Iris pigment epithelial cell (primary cell): ENCODE measurements around the gene SMIM14.
"Not testable (repeated sequence)": the region's sequence is repeated elsewhere in the genome, so short reads cannot be mapped to it uniquely, and the experiment has no call there.

Experiments
- DNase-seq: peaks from one replicate; pipeline ENCODE4 v3.0.0-alpha.2; 2011; ENCODE audit warnings: low read depth

Gene SMIM14

DNA sequence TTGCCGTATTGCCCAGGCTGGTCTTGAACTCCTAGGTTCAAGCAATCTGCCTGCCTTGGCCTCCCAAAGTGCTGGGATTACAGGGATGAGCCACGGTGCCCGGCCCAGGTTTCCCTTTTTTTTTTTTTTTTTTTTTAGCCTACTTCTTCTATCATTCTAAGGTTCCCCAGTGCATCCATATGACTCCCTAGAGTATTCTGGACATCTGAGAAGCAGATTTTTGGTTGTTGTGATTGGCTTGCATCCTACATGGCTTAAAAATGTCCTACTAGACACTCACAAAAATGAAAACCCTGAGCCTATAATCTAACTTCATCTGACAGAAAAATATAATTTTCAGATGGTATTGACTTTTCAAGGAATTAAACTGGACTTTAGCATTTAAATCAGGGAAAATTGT, 41.7 kb downstream of the SMIM14 start:
- no peak for DNase-seq

DNA sequence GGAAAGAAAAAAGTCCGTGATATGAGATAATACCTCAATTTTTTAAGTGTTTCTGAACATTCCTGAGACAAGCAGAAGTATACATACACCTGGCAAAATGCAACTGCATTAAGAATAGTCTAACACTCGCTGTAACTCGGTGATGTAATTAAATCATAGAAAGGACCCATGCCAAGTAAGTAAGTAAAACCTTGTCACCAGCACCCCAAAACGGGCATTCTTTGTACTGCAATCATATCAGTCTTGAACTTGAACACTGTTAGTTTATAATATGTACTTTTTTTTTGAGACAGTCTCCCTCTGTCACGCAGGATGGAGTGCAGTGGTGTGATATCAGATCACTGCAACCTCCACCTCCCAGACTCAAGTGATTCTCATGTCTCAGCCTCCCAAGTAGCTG, 47.4 kb downstream of the SMIM14 start:
- DNase-seq, result no peak

DNA sequence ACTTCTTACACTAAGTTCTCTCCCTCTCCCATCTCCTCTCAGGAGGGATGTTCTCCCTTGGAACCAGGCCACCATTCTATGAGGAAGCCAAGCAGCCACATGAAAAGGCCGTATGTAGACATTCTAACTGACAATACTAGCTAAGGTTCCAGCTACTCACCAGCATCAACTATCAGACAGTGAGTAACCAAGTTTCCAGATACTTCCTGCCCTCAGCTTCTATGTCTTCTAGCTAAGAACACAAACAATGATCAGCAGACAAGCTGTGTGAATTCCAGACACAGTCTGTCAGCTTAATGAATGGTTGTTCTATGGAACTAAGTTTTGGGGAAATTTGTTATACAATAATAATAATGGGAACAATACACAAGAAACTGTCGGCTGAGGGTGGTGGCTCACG, 50.8 kb downstream of the SMIM14 start:
- DNase-seq, result peak; percentile 95

DNA sequence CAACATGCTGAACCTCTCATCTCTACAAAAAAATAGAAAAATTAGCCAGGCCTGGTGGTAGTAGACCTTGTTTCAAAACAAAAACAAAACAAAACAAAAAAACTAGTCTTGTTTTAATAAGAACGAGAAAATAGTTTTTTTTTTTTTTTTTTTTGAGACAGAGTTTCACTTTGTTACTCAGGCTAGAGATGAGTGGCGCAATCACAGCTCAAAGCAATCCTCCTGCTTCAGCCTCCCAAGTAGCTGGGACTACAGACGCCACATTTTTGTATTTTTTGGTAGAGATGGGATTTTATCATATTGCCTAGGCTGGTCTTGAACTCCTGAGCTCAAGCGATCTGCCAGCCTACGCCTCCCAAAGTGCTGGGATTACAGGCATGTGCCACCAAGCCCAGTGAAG, 63.7 kb downstream of the SMIM14 start:
- peak; percentile 29 for DNase-seq

DNA sequence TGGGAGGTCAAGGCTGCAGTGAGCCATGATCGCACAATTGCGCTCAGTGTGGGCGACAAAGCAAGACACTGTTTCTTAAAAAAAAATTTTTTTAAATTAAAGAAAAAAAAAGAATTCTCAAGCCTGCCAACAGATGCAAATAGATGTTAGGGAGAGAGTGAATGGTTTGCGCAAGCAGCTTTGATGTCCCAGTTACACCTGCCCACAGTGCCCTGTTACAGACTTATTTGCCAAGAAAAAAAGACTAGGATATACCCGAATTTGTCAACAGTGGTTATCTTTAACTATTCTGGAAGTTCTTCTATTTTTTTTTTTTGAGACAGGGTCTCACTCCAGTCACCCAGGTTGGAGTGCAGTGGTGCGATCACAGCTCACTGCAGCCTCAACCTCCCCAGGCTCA, 67.2 kb downstream of the SMIM14 start:
- no peak for DNase-seq

DNA sequence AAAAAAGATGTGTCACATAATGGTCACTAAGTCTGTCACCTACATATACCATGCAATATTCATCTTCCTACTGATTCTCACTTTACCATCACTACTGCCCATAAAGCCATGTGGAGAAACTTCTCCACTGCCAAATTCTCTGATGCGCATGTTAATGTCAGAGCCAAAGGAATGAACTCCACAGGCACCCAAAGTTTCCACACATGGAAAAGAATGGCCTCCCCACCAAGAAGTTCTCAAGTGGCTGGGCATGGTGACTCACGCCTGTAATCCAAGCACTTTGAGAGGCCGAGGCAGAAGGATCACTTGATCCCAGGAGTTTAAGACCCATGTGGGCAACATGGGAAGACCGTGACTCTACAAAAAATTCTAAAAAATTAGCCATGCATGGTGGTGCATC, 67.6 kb downstream of the SMIM14 start:
- DNase-seq, result peak; percentile 41

DNA sequence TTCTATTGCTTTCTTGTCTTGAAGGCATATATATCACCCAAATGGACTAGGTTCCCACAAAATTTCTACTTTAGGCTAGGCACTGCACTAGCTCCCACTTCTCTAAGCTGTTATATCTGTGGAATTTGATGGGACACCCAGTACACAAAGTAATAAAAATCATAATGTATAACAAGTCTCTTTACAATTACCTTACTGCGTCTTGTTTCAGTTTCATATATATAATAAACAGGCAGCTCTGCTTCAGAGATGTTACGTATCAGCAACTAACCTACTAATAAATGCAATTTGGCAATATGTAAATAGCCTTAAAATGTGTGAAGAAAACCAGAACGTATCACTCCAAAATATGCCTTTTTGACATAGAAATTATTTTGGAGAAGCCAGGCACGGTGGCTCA, 69.5 kb downstream of the SMIM14 start:
- no peak for DNase-seq

DNA sequence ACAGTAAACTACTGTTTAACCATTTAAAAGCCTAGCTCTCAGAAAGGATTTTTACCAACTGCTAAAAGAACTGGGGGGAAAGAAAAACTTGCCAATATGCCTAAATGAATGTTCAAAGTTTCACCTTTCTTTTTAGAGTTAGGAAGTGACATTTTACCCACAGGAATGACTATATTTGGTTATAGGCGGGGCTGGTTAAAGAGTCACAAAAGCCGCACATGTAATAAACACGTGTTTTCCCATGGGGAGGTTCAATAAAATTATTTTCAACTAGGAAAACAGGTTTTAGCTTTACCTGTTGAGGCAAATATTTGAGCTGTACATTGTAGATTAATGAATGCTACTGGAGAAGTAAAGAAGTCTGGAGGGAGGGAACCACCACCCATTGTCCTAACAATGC, 69.9 kb downstream of the SMIM14 start:
- no peak for DNase-seq

DNA sequence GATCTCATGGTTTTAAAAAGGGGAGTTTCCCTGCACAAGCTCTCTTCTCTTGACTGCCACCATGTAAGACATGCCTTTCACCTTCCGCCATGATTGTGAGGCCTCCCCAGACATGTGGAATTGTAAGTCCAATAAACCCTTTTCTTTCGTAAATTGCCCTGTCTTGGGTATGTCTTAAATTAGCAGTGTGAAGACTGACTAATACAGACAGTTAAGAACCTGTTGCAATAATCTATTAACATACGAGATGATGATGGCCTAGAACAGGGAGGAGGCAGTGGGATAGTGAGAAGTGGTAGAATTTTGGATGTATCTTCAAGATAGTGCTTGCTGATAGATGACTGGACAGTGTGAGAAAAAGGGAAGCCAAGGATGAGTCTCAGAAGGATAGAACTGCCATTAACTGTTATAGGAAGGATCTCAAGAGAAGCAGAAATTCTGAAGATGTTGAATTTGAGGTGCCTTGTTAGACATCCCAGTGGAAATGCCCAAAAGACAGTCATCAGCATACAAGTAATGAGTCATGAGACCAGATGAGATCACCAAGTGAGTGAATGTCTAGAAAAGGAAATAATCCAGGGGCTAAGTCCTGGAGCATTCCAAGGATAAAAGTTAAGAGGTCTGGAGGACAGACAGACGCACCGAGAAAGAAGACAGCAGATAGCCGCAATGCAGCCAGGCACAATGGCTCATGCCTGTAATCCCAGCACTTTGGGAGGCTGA, 72.6 kb downstream of the SMIM14 start:
- peak; percentile 93 for DNase-seq

DNA sequence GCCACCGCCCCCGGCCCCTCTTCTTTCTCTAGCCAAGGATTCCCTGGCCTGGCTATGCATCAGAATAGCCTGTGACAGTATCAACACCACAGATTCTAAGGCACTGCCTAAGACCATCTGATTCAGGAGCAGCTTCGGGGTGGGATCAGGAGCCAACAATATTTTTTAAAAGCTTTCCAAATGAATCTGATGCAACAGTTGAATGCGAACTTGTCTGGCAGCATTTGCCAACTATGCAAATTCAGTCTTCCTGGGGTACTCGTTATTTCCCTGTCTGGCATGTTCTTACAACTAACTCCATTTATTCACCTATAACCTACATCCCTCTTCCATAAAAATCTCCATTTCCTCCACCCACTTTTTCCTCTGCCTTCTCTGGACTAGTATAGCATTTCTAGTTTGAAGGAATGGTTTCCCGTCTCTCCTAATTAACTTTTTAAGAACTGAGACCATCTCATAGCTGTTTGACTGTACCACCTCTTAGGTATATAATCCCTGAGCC, 75.3 kb downstream of the SMIM14 start:
- no peak for DNase-seq

DNA sequence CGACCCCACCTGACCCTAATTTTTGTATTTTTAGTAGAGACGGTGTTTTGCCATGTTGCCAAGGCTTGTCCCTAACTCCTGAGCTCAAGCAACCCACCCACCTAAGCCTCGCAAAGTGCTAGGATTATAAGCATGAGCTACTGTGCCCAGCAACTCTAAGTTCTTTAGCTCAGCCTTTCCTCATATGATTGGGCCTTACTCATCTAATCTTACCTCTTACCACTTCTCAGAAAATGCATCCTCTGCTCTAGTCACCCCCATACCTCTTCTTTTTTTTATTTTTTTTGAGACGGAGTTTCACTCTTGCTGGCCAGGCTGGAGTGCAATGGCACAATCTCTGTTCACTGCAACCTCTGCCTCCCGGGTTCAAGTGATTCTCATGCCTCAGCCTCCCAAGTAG, 75.9 kb downstream of the SMIM14 start:
- DNase-seq, result no peak

DNA sequence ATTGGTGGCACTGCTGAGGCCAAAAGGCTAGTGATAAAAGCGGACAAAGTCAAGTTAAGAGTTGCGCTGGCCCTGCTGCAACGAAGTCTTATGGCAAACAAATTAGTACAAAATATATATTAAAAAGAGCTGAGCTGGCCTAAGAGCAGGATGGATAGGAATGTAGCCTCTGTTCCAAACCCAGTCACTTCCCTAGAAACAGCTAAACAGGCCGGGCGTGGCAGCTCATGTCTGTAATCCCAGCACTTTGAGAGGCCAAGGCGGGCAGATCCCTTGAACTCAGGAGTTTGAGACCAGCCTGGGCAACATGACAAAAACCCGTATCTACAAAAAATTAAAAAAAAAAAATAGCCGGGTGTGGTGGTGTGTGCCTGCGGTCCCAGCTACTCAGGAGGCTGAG, 79.0 kb downstream of the SMIM14 start:
- DNase-seq, result peak; percentile 6

DNA sequence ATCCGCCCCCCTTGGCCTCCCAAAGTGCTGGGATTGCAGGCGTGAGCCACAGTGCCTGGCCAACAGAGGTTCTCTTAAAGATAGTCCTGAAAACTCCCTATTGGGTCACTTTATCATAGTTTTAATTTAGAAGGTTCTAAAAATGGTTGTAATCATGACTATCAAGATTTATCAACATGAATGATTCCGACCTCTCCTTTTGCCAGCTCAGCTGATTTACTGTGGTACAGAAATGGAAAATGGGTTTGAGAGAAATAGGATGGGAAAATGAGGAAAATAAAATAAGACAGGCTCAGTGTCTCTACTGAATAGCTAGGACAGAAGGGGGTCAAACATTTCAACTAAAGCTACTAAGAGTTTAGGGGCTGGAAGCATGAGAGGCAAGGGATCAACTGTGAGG, 83.2 kb downstream of the SMIM14 start:
- DNase-seq, result no peak

DNA sequence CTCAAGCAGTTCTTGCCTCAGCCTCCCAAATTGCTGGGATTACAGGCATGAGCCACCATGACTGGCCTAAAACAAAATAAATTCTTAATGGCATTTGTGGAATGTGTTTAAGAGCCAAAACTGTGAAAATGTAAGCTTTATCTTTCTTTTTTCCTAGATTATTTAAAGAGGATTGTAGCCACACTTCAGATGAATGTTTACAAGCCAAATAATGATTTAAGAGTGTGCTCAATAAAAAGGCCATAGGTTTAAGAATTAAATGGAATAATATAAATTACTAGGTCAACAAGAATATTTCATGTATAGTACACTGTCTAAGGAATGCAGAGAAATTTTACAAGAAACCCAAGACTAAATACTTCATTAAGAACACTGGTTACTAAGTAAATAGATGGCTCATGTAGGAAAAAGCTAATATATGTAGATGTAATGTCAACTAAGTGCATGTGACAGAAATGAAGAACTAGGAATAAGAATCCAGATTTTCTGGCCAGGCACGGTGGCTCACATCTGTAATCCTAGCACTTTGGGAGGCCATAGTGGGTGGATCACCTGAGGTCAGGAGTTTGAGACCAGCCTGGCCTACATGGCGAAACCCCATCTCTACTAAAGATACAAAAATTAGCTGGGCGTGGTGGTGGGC, 90.1 kb downstream of the SMIM14 start:
- peak; percentile 28 for DNase-seq

DNA sequence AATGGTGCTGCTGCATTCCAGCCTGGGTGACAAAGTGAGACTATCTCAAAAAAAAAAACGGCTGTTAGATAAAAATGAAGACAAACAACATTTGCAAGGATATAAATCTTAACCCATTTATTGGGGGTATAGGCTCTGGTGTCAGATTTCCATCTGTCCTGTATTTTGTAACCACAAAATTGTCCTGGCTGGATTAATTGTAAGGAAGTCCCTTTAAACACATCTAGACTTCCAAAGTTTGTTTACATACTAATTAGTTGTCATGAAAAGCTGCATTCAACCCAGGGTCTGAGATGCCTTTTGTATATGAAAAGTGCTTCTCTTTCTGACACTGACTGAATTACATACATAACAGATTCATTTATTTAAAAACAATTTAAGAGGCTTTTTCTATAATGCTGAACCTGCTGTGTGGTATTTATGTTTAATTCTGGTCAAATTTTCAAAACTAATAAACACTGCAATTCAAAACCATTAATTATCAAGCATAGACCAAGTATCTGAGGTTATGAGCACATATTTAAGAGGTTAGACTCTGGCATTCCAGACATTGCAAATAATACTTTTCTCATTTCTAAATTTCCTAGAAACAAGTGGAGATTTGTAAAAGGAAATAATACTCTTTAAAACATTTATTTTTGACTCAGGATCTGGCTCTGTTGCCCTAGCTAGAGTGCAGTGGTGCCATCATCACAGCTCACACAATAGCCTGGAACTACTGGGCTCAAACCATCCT, 93.9 kb downstream of the SMIM14 start:
- peak; percentile 34 for DNase-seq

DNA sequence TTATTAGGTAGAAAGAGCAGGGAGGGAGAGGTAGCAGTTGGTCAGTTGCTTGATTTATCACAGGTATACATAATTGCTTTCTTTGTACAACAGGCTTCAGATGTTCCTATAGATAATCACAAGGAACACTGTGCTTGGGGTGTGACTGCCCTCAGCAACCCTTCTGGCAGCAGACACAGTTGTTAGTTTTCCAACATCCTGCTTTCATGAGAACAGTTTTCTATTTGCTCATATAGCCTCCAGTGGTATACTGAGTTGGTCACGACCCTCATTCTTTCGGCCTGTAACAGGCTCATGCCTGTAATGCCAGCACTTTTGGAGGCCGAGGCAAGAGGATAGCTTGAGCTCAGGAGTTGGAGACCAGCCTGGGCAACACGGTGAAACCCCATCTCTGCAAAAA, 94.6 kb downstream of the SMIM14 start:
- not testable (repeated sequence) for DNase-seq

DNA sequence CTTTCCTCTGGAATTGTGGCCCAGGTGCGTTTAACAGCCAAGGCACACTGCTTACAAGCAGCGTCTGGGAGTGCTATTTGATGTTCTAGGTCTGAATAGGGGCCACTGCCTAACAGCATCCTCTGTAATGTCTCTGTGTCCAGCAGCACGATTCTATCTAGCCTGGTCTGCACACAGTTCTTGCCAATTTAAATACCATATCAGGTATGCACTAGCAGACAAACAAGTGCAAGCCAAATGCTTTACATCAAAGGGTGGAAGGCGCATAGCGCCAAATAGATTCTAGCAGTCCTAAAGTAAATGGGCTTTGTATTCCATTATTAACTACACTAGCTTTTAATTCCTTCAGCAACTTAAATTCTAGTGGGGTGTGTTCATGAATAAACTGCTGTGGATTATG, 95.6 kb downstream of the SMIM14 start:
- no peak for DNase-seq

DNA sequence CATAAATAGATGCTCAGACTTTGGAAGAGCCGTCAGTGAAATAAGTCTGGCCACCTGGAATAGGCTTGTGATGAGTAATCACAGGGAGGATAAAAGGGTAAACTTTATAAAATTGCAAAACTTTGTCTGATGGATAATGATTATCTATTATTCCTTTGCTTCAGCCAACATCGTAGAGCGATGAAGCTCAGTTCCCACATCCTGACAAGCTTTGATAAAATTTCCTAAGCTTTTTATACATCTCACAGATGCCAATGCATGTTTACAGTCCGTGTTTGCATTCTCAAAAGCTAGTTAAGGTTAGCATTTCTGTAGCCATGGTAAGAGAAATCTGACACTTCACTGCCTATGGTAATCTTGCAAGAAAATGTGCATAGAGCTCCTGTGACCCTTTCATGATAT, 96.1 kb downstream of the SMIM14 start:
- no peak for DNase-seq

DNA sequence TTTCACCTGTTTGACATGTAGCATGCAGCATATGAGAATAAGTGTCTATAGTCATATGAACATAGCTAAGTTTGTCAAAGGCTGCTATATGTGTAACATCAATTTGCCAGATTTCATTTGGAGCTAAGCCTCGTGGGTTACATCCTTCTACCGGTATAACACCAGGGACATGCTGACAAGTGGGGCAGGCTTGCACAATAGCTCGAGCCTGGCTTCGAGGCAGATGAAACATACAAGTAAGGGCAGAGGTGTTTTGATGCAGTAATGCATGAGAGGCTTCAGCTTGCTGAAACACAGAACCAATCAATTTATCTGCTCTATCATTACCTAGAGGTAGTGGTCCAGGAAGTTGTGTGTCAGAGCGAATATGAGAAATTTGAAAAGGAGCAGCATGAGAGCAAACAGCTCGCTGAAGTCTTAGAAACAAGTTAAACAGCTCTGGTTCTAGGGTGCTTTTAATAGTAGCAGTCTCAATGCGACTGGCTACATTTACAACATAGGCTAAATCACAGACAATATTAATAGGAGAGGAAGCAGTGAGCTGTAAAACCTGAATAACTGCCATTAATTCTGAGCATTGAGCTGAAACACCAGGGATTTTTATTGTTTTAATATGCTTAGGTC, 96.6 kb downstream of the SMIM14 start:
- DNase-seq, result peak; percentile 72

DNA sequence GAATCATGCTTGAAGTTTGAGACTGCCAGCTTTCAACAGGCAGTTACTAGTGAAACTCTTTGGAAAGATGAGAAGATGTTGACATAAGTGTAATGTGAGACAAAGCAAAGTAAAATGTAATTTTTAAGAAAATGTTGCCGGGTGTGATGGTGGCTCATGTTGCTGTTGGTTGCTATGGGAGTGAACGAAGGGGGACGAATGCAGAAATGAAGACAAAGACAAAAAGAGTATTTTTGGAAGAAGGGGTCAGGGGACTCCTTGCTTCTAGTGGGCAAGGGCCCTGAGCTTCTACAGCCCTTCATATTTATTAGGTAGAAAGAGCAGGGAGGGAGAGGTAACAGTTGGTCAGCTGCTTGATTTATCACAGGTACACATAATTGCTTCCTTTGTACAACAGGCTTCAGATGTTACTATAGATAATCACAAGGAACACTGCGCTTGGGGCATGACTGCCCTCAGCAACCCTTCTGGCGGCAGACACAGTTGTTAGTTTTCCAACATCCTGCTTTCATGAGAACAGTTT, 99.5 kb downstream of the SMIM14 start:
- peak; percentile 82 for DNase-seq

DNA sequence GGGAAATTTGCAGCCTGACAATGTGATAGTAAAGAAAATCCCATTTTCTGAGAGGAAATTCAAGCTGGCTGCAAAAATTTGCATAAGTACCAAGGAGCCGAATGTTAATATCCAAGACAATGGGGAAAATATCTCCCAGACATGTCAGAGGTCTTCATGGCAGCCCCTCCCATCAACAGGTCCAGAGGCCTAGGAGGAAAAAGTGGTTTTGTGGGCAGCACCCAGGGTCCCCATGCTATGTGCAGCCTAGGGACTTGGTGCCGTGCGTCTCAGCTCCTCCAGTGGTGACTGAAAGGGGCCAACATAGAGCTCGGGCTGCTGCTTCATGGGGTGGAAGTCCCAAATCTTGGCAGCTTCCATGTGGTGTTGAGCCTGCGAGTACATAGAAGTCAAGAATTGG, 105.1 kb downstream of the SMIM14 start:
- DNase-seq, result no peak

DNA sequence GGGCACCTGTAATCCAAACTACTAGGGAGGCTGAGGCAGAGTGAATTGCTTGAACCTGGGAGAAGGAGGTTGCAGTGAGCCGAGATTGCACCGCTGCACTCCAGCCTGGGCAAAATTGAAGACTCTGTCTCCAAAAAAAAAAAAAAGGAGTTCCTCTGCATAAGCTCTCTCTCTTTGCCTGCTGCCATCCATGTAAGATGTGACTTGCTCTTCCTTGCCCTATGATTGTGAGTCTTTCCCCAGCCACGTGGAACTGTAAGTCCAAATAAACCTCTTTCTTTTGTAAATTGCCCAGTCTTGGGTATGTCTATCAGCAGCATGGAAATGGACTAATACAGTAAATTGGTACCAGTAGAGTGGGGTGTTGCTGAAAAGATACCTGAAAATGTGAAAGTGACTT, 106.4 kb downstream of the SMIM14 start:
- not testable (repeated sequence) for DNase-seq
